ENCODE data around the gene INPP5F.
A peak's percentile ranks its signal among the peaks of the same experiment; 100 is the strongest.

Gene INPP5F

DNA sequence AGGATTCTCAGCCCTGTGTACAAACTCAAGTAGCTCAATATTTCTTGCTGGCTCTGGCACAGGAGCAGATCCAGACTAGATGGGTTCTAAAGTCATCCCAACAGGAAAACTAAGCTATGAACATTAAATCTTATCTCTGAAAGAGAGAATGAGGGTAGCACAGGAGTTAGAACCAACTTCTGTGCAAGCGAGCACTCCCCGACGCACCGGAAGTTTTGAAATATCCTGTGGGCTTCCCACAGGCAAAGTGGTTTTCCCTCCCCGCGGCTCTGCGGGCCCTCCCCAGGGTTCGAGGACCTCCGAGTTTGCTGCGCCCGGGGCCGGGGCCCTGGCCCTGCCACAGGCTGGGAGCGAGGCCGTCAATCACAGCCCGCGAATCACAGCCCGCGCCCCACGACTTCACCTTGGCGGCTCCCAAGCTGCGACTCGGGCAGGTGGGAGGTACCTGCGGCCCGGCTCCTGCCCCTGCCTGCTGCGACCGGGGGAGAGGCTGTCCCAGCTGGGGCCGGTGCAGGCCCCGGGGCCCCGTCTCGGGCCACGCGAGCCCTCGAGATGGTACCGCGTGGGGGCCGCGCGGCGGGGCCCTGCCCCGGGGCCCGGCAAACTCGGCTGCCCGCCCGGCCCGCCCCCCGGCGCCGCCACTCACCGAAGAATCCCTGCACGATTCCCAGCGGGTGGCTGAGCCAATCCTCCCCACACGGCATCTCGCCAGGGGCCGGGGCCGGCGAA lies 146.2 kb downstream of the INPP5F start:
- DNase-seq, result peak; percentile 61

DNA sequence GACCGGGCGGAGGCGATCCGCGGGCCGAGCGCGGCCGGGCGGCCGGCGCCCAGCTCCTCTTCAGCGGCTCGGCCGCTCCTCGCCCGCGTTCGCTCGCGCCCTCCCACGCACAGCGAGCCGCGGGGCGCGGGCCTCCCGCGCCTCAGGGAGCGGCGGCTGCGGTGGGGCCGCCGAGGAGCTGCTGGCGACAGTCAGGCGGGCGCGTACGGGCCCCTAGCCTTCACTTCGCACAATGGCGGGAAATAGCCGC lies 146.7 kb downstream of the INPP5F start, which contains the start of gene MCMBP:
TSS of gene MCMBP (minus strand) at position 234 of the 250 bp plus-strand sequence. CDS start 259 bp downstream, outside the sequence.
- DNase-seq, result no peak

DNA sequence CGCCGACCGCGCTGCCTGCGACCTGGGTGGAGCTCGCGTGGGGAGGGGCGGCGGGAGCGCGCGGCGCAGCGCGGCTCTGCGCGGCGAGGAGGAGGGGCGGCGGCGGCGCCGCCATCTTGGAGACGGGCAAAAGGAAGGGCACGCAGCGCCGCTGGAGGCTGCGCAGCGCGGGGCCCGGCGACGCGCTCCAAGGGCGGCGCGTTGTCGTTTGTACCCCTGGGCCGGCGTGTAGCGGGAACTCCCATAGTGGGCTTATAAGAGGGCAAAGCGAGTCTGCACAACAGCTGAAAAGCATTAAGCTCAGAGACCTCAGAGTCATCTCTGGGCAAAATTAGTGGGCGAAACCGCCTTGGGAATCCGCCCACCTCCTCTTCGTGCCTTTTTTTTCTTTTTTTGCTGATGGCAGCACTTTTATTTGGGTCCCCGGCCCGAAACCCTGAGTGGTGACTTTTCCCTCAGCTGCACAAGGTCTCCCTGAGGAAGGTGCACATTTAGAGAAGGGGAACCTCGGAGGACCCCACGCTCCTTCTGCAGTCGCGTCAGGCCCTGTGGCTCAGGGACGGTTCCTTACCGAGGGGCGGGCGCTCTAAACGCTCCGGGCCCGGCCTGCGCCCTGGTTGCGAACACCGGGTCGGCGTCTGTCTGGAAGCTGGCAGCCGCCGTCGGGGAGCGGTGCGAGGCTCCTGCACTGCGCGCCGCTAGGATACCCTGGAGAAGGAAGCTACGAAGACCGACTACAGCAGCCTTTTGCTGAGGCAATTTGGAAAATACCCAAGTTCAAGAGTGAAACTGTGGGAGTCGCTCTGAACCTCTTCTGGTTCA lies 147.2 kb downstream of the INPP5F start:
- peak; percentile 58 for DNase-seq

DNA sequence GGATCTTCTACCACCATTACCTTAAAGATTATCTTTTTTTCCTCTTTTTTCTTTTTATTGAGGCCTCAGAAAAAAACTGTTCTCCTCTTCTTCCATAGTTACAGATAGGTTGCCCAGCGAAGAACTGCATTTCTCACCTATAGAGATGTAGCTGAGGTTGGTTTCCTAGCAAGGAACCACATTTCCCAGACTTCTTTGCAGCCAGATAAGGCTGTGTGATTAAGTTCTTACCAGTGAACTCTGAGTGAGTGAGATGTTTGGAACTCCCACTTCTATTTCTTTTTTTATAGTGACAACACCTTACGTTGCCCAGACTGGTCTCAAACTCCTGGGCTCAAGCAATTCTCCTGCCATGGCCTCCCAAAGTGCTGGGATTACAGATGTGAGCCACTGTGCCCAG lies 152.7 kb downstream of the INPP5F start:
- DNase-seq, result no peak
